Muscle of leg (tissue), 11 donors: ENCODE results near the gene IGF2BP2. TPM values are rescaled to one million over a fixed set of nuclear protein-coding genes. Genes with fewer than 3 reads are reported as not detected.

Experiments
- DNase-seq: peaks from one replicate; pipeline ENCODE4 v3.0.0; 2013
- H3K27ac ChIP-seq: one replicate; pipeline ENCODE4 v1.5.1; 2013; ENCODE audit warnings: mild to moderate bottlenecking, low read length, control low read depth
- H3K27me3 ChIP-seq: one replicate; pipeline ENCODE4 v1.6.1; 2013; ENCODE audit warnings: low read length; ENCODE audit not compliant: control insufficient read depth, insufficient read depth
- H3K36me3 ChIP-seq: one replicate; pipeline ENCODE4 v1.6.1; 2013; ENCODE audit warnings: low read length; ENCODE audit not compliant: control insufficient read depth, insufficient read depth
- H3K4me1 ChIP-seq: one replicate; pipeline ENCODE4 v1.6.1; 2013; ENCODE audit warnings: low read length; ENCODE audit not compliant: control insufficient read depth, insufficient read depth
- H3K4me3 ChIP-seq: one replicate; pipeline ENCODE4 v1.5.1; 2013; ENCODE audit warnings: low read length, control low read depth
- H3K9me3 ChIP-seq: replicated peaks from 2 replicates; pipeline ENCODE4 v1.6.1; 2013; ENCODE audit warnings: low read depth, low read length; ENCODE audit not compliant: control insufficient read depth
- WGBS: methylation state at CpG from one replicate; pipeline ENCODE4 v1.1.5; 2013; ENCODE audit warnings: missing lambda C conversion rate; ENCODE audit not compliant: insufficient coverage; 5-methylcytosine and 5-hydroxymethylcytosine counted together
- polyA plus RNA-seq, 8 donors: library from polyadenylated mRNA; unstranded; fragments of 120-200 nt; gene quantifications; one replicate each; pipeline versions ENCODE4 v1.2.1 to v1.2.3, GENCODE V29; 2013; ENCODE audit warnings: inconsistent platforms in 1 of 8, low replicate concordance in 1 of 8; ENCODE audit not compliant: insufficient read length in 8 of 8, insufficient read depth in 1 of 8
- total RNA-seq: library from RNA; stranded (reverse); fragments of 120-200 nt; gene quantifications from one replicate; pipeline ENCODE4 v1.2.4, GENCODE V29; 2013

IGF2BP2 gene
- total and polyA plus RNA-seq, 9 donors = 32.6 to 59.5 (median 46.1) TPM

- Histone ChIP-seq H3K27ac (peak overlapping the region; percentile 97), H3K4me3 (peak overlapping the region; percentile 91), H3K27me3 (no peaks in the 10 kb centered on the region), H3K9me3 (no peaks in the 10 kb centered on the region), H3K36me3 (no peaks in the 10 kb centered on the region), H3K4me1 (peaks cover 7% of the 10 kb centered on the region)
- DNase-seq = peak; percentile 60
- under 1% methylated on average over 79 of the region's 89 CpGs for WGBS
Measured at GRCh38 chr3:185824051-185825005, 514 bp downstream of the IGF2BP2 start.

- H3K27ac ChIP-seq = peak overlapping the region; percentile 97
- peak; percentile 75 for DNase-seq
- no peaks in the 10 kb centered on the region for H3K36me3 ChIP-seq
- H3K4me3 ChIP-seq = peak overlapping the region; percentile 91
- WGBS = 0% methylated on average over 73 of the region's 84 CpGs
- H3K9me3 ChIP-seq = no peaks in the 10 kb centered on the region
- H3K27me3 ChIP-seq = no peaks in the 10 kb centered on the region
- H3K4me1 ChIP-seq = peaks cover 7% of the 10 kb centered on the region
Measured at GRCh38 chr3:185823078-185824044, 1.5 kb downstream of the IGF2BP2 start.

- Histone ChIP-seq H3K9me3 (no peaks in the 10 kb centered on the region), H3K27ac (peak overlapping the region; percentile 97), H3K36me3 (no peaks in the 10 kb centered on the region), H3K27me3 (no peaks in the 10 kb centered on the region), H3K4me1 (peaks cover 7% of the 10 kb centered on the region), H3K4me3 (peak overlapping the region; percentile 91)
- peak; percentile 26 for DNase-seq
- no CpG with 5 or more reads among the region's 9 CpGs for WGBS
Measured at GRCh38 chr3:185822221-185823000, 2.4 kb downstream of the IGF2BP2 start.

GRCh38 chr3:185820973-185821758 lies 3.7 kb downstream of the IGF2BP2 start:
- DNase-seq = peak; percentile 68
- H3K36me3 ChIP-seq = no peaks in the 10 kb centered on the region
- peaks cover under 1% of the 10 kb centered on the region for H3K4me1 ChIP-seq
- H3K27ac ChIP-seq = no peak overlapping the region
- no peak overlapping the region for H3K4me3 ChIP-seq
- H3K9me3 ChIP-seq = no peaks in the 10 kb centered on the region
- WGBS = 0% methylated on average over 1 of the region's 6 CpGs
- no peaks in the 10 kb centered on the region for H3K27me3 ChIP-seq

- no peak for DNase-seq
- Histone ChIP-seq H3K27ac (no peak overlapping the region), H3K27me3 (no peaks in the 10 kb centered on the region), H3K36me3 (no peaks in the 10 kb centered on the region), H3K4me1 (peaks cover 11% of the 10 kb centered on the region), H3K9me3 (no peaks in the 10 kb centered on the region), H3K4me3 (no peak overlapping the region)
Measured at GRCh38 chr3:185818267-185818875, 6.5 kb downstream of the IGF2BP2 start.

GRCh38 chr3:185815391-185816282 lies 9.2 kb downstream of the IGF2BP2 start:
- Histone ChIP-seq H3K27me3 (no peaks in the 10 kb centered on the region), H3K9me3 (no peaks in the 10 kb centered on the region), H3K36me3 (no peaks in the 10 kb centered on the region), H3K4me1 (peaks cover 19% of the 10 kb centered on the region), H3K27ac (peak overlapping the region; percentile 4), H3K4me3 (no peak overlapping the region)
- DNase-seq = no peak
- WGBS = 20% methylated on average over 1 of the region's 11 CpGs

GRCh38 chr3:185813691-185814215 lies 11.1 kb downstream of the IGF2BP2 start:
- Histone ChIP-seq H3K36me3 (no peaks in the 10 kb centered on the region), H3K27me3 (no peaks in the 10 kb centered on the region), H3K27ac (no peak overlapping the region), H3K4me3 (no peak overlapping the region), H3K9me3 (no peaks in the 10 kb centered on the region), H3K4me1 (peaks cover 19% of the 10 kb centered on the region)
- no CpG with 5 or more reads among the region's 4 CpGs for WGBS
- DNase-seq = no peak

- no CpG with 5 or more reads among the region's 2 CpGs for whole genome bisulfite sequencing
- no peak for DNase-seq
- H3K27me3 ChIP-seq = no peaks in the 10 kb centered on the region
Measured at GRCh38 chr3:185813205-185813604, 11.6 kb downstream of the IGF2BP2 start.

More at GRCh38 chr3:185813205-185813604, 11.6 kb downstream of the IGF2BP2 start:
- peaks cover 19% of the 10 kb centered on the region for H3K4me1 ChIP-seq
- no peak overlapping the region for H3K4me3 ChIP-seq
- no peaks in the 10 kb centered on the region for H3K9me3 ChIP-seq
- no peak overlapping the region for H3K27ac ChIP-seq
- H3K36me3 ChIP-seq = no peaks in the 10 kb centered on the region
